GM19438 (cell line): ENCODE data around the gene B4GALNT3.

Source experiments
- ATAC-seq: cut with Tn5 transposase; IDR thresholded peaks from one replicate; pipeline ENCODE4 v1.9.1; 2021; ENCODE audit warnings: low read depth; ENCODE audit not compliant: unreplicated experiment

B4GALNT3 gene

GRCh38 chr12:466762-467161 lies 7.0 kb downstream of the B4GALNT3 start:
- ATAC-seq = no peak

- no peak for ATAC-seq
Observed at GRCh38 chr12:467591-467990, 7.9 kb downstream of the B4GALNT3 start.

- ATAC-seq = no peak
Observed at GRCh38 chr12:468671-469389, 9.1 kb downstream of the B4GALNT3 start.

- no peak for ATAC-seq
Observed at GRCh38 chr12:470133-470532, 10.4 kb downstream of the B4GALNT3 start.

DNA sequence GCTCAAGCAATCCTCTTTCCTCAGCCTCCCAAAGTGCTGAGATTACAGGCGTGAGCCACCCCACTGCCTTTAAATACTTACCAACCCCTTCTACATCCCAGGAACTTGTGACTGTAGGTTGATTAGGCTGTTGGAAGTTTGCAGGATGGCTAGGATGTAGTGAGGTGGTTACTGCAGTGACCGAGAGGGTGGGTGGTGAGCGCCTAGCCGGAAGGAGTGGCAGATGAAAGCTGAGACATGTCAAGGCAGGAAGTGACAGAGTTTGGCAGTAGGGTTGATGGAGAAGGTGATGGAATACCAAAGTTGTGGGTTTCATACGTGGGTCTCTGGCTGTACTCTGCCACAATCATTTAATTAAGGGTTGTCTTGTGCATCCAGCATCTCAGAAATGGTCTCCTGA lies 13.5 kb downstream of the B4GALNT3 start:
- ATAC-seq = no peak

DNA sequence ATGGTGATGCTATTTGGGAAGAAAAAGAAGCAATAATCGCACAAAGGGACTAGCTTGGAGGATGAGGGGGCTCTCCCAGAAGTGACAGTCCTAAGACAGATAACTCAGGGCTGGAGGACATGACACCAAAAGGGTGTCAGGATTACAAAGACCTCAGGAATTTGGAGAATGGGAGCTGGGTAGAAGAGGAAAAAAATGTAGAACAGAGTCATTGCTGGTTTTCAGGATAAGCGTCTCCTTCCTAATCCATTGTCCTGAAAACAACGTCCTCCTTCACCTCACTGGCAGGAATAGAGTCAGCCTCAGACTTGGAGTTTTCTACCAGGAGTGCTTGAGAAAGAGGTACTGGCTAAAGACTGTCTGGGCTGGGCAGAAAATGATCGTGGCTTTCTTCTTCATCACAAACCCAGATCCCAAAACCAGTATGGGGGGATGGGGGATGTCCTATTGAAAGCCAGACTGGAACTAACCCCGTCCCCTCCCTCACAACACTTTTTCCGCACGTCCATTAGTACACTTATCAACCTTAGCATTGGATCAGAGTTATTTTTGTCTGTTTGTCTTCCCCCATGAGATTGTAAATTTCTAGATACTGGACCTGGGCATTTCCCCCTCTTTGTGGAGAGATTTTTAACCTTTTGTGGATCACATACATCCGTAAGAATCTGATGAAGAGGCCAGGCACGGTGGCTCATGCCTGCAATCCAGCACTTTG lies 14.3 kb downstream of the B4GALNT3 start:
- ATAC-seq = no peak

GRCh38 chr12:475286-475685 lies 15.5 kb downstream of the B4GALNT3 start:
- ATAC-seq = no peak

DNA sequence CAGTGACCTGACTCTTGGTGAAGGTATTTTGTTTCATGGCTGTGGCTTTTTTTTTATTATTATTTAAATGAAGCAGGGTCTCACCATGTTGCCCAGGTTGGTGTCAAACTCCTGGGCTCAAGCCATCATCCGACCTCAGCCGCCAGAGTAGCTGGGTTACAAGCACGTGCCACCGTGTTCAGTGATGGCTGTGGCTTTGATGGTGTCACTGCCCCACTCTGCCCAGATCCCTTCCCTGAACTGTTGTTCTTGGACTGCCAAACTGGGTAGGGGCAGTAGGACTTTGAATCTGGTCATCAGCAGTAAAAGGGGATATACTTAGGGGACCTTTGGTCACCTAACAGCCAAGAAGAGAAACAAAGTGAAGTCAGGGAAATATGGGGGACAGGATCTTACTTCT lies 19.4 kb downstream of the B4GALNT3 start:
- ATAC-seq = no peak

DNA sequence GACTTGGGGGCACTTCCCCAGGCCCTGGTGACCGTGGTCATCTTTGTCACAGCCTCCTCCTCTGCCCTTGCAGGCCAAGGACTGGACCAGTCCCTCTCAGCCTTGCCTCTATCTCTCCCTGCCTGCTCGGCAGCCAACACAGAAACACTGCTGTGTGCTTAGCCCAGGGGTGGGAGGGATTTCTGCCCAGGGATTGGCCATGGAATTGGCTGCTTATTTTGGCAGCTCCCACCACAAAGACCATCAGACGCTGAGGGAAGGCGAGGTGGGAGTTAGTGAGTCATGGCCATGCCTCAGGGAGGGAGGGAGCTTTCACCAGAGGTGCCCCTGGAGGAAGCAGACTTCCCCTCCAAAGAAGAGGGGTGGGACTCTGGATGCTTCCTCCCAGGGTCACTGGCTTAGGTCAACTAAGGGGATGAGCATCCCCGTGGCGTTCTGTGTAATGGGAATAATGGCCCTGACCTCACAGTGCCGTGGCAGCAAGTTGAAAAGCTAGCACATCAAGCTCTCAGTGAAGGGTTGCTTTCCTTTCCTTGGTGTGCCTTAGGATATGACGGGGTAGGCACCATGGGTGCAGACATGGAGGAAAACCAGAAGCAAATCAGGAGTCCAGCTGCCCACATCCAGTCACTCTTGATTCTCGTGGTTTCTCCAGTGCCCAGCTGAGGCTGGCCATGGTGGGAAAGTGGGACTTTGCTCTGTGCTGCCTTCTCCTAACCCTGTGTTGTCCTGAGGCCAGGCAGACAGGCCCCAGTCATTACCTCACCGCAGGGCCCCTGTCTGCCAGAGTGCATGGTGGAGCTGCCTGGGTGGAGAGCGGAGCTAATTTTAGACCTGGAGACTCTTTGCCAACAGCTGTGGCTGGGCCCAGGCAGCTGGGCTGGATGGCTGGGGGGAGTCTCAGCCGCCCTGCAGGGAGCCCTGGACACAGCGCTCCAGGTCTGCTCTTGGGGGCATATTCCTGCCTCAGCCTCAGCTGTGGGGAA lies 21.4 kb downstream of the B4GALNT3 start:
- ATAC-seq = no peak

- ATAC-seq = no peak
Observed at GRCh38 chr12:482061-482460, 22.3 kb downstream of the B4GALNT3 start.

DNA sequence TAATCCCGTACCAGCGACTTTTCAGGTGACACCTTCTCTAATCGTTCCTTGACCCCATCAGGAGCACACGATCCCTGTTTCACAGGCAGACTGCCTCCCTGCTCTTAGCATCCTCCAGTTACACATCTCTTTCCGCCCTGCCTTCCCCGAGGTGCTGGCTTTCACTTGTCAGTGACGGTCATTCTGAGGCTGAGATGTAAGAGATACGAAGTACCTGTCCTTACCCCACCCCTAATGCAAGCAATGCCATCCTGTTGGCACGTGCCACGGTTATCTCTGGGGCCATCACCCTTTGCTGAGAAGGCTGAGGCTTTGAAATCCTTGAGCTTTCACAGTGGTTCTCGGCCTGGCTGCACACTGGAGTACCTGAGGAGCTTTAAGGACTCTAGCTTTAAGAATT lies 24.4 kb downstream of the B4GALNT3 start:
- ATAC-seq = no peak

- ATAC-seq = no peak
Observed at GRCh38 chr12:490260-490659, 30.5 kb downstream of the B4GALNT3 start.

DNA sequence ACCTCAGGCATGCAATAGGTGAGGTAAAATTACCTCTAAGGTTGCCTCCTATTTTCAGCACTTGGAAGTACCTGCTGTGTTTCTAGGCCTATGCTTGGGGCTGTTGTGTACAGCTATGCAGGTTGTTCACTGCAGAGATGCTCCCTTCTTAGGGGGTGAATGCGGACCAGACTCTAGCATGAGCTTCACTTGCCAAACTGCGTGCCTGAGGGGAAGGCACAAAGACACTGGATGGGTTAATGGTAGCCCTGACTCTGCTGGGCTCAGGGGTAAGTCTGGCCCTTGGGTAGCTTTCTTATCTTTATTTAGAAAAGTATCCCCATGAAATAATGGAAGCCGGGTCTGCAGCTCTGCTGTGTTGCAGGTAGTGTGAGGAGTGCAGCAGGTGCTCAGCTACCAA lies 35.7 kb downstream of the B4GALNT3 start:
- no peak for ATAC-seq

GRCh38 chr12:496736-497135 lies 37.0 kb downstream of the B4GALNT3 start:
- ATAC-seq = no peak

- no peak for ATAC-seq
Observed at GRCh38 chr12:497501-498160, 37.9 kb downstream of the B4GALNT3 start.

- no peak for ATAC-seq
Observed at GRCh38 chr12:499837-500458, 40.2 kb downstream of the B4GALNT3 start.

- ATAC-seq = no peak
Observed at GRCh38 chr12:501722-502447, 42.1 kb downstream of the B4GALNT3 start.

- no peak for ATAC-seq
Observed at GRCh38 chr12:503111-503761, 43.5 kb downstream of the B4GALNT3 start.

- no peak for ATAC-seq
Observed at GRCh38 chr12:505221-505620, 45.5 kb downstream of the B4GALNT3 start.
